Measurements from ENCODE around the gene WHAMM.

GRCh38 chr15:82820128-82820527 lies 10.7 kb downstream of the WHAMM start:
- TF ChIP-seq CTCF (conservative IDR thresholded peaks at IDR 0.05; ENCODE audit: low read length) (no peak), EZH2phosphoT487 (IDR thresholded peaks at IDR 0.05; ENCODE audit: borderline replicate concordance, low read depth, low read length) (no peak)
